VCaP (cell line): ENCODE results near the gene TADA2A.

Experiments
- H3K27ac ChIP-seq: fragments of 450-650 bp; 2 replicates; pipeline ENCODE4 v1.5.1; 2017
- TF ChIP-seq, protein P1 (sequence below): fragments of 450-650 bp; conservative IDR thresholded peaks from 2 replicates; pipeline ENCODE4 v1.5.1; 2017; ENCODE audit warnings: mild to moderate bottlenecking, moderate library complexity

TADA2A gene

DNA sequence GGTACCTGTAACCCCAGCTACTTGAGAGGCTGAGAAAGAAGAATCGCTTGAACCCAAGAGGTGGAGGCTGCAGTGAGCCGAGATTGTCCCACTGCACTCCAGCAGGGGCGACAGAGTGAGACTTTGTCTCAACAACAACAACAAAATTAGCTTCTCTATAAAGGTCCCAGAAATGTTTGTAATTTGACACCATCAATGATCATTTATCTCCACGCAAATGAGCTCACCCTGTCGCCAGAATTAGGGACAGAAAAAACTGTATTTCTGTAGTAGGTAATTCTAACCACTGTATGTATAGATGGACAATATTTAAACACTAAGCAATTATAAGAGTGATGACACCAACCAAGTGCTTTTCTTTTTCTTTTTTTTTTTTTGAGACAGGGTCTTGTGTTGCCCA lies 20.2 kb upstream of the TADA2A start:
- TF ChIP-seq, protein P1, sequence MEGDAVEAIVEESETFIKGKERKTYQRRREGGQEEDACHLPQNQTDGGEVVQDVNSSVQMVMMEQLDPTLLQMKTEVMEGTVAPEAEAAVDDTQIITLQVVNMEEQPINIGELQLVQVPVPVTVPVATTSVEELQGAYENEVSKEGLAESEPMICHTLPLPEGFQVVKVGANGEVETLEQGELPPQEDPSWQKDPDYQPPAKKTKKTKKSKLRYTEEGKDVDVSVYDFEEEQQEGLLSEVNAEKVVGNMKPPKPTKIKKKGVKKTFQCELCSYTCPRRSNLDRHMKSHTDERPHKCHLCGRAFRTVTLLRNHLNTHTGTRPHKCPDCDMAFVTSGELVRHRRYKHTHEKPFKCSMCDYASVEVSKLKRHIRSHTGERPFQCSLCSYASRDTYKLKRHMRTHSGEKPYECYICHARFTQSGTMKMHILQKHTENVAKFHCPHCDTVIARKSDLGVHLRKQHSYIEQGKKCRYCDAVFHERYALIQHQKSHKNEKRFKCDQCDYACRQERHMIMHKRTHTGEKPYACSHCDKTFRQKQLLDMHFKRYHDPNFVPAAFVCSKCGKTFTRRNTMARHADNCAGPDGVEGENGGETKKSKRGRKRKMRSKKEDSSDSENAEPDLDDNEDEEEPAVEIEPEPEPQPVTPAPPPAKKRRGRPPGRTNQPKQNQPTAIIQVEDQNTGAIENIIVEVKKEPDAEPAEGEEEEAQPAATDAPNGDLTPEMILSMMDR, result no peak
- no peak overlapping the region for H3K27ac ChIP-seq

DNA sequence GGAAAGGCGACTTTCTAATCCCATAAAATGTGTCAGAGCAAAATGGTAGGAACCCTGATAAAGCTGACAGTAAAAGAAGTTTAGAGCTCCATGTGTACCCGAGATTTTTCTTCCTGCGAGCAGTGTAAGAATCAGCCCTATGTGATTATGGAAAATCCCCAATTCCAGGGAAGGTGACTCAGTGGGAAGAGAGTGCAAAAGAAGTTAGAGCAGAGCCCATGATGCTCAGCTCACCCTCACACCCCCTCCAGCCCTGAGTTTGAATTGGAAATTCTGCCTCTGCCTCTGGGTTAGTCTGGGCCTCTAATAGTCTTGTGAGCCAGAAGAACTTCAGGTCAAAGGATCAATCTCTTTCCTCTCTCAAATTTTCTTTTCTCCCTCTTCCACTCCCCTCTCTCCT lies 18.4 kb upstream of the TADA2A start:
- no peak overlapping the region for H3K27ac ChIP-seq

DNA sequence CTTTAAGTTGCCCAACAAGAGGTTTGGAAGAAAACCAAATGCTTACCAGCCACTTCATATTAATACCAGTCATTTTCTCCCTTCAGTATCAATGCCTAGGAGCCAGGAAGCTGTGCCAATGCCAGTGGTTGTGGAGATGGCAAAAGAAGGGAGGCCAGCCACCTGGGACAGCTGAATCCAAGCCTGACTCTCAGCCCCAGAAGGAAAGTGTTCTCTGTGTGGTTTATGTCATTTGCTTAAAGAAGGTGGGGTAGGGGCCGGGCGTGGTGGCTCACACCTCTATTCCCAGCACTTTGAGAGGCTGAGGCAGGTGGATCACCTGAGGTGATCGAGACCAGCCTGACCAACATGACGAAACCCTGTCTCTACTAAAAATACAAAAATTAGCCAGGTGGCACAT lies 17.5 kb upstream of the TADA2A start:
- H3K27ac ChIP-seq, result no peak overlapping the region
- TF ChIP-seq, protein P1, result no peak

More for the DNA sequence above, 18.4 kb upstream of the TADA2A start:
- TF ChIP-seq, protein P1, result no peak

DNA sequence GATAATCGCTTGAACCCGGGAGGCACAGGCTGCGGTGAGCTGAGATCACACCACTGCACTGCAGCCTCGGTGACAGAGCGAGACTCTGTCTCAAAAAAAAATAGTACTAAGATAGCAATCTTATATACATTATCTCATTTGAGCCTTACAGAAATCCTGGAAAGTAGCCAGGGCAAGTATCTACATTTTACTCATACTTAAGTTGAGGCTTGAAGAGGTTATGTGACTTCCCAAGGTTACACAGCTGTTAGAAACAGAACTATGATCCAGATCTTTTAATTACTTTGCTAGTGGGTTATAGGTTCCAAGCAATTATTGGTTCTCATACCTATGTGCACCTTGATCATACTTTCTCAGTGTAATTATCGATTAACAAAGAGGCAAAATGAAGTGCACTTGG lies 15.5 kb upstream of the TADA2A start:
- TF ChIP-seq, protein P1, result no peak
- no peak overlapping the region for H3K27ac ChIP-seq

DNA sequence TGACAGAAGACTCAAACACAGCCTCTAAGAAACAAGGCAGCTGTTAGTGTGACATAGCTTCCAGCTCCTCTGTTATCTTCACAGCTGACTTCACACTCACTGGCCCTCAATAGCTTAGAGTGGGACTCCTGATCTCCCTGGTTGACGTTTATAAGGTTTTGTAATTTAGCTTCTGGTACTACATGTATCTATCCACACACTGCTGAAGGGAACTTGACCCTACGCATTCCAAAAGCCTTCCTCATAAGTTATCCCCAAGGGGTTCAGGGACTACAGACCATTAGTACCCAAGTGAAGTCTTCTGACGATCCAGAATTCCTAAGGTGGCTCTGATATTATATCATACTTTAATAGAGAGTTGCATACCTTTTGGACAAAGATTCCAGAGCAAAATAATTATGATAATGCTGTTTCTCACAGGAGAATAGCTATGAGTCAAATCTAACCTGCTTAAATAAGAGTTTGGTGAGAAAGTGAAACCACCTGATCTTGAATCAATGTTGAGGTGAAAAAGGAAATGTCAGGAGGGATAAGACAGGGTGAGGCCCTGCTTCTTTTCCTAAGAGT lies 14.6 kb upstream of the TADA2A start:
- no peak overlapping the region for H3K27ac ChIP-seq
- TF ChIP-seq, protein P1, result no peak

DNA sequence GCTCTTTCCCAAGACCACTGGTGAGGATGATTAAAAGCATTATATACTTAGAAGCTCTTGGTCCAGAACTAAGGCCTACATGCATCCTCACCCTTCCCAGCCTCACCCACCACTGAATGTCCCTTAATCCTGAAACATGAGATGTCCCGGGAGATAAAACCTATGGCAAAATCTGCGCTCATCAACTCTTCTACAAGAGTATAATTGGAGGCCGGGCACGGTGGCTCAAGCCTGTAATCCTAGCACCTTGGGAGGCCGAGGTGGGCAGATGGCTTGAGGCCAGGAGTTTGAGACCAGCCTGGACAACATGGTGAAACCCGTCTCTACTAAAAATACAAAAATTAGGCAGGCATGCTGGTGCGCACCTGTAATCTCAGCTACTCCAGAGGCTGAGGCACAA lies 13.3 kb upstream of the TADA2A start:
- no peak overlapping the region for H3K27ac ChIP-seq
- TF ChIP-seq, protein P1, result no peak

DNA sequence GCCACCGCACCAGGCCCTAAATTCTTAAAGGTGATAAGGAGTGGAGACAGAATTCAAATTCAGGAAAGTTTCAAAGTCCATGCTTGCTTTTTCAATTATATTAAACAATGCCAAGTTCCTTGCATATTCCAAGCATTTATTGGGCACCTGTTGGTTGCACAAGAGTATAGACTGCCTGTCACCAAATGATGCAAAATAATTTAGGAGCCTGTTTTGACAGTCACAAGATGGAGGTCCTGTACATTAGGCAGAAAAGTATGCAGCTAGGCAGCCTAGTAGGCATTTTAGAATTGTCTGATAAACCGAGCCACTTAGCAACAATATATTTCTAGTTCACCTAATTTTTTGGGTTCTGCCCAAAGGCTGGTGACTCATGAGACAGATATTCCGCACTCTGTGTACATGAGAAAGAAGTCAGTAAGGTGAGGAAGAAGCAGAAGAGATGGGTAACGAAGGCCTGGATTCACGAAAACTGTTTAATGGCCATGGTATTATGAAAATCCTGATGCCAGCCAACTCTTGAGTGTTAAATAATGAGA lies 7.4 kb upstream of the TADA2A start:
- TF ChIP-seq, protein P1, result no peak
- H3K27ac ChIP-seq, result no peak overlapping the region
